ENCODE results near the gene CIT.

DNA sequence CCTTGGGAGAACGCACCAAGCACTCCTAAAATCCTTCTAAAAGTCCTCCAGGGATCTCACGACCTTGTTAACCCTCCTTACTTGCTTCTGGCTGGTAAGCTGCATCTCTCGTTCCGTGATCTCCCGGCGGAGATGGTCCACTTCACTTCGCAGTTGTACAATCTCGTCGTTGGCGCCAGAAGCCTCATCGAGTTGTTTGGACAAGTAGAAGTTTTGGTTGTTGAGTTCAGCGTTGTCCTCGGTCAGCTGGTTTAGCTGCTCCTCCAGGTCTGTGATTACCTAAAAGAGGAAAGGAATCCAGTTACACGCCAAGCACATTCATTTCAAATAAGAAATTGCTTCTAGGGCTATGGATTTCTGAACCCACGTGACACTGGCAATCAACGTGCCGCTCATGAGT lies 142.0 kb downstream of the CIT start:
- TF ChIP-seq EP300 (IDR thresholded peaks at IDR 0.05) (no peak), POLR2A (IDR thresholded peaks at IDR 0.05) (no peak)
- TF ChIP-seq, protein P1, sequence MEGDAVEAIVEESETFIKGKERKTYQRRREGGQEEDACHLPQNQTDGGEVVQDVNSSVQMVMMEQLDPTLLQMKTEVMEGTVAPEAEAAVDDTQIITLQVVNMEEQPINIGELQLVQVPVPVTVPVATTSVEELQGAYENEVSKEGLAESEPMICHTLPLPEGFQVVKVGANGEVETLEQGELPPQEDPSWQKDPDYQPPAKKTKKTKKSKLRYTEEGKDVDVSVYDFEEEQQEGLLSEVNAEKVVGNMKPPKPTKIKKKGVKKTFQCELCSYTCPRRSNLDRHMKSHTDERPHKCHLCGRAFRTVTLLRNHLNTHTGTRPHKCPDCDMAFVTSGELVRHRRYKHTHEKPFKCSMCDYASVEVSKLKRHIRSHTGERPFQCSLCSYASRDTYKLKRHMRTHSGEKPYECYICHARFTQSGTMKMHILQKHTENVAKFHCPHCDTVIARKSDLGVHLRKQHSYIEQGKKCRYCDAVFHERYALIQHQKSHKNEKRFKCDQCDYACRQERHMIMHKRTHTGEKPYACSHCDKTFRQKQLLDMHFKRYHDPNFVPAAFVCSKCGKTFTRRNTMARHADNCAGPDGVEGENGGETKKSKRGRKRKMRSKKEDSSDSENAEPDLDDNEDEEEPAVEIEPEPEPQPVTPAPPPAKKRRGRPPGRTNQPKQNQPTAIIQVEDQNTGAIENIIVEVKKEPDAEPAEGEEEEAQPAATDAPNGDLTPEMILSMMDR (IDR thresholded peaks at IDR 0.05): no peak

All from sigmoid colon (tissue), 4 donors.